HG02981 (cell line): ENCODE results near the gene ANKFY1.
"Not testable (repeated sequence)": the region's sequence is repeated elsewhere in the genome, so short reads cannot be mapped to it uniquely, and the experiment has no call there.

Source experiments
- ATAC-seq: cut with Tn5 transposase; IDR thresholded peaks from one replicate; pipeline ENCODE4 v1.9.1; 2021; ENCODE audit warnings: mild to moderate bottlenecking, moderate library complexity; ENCODE audit not compliant: unreplicated experiment

Gene ANKFY1

DNA sequence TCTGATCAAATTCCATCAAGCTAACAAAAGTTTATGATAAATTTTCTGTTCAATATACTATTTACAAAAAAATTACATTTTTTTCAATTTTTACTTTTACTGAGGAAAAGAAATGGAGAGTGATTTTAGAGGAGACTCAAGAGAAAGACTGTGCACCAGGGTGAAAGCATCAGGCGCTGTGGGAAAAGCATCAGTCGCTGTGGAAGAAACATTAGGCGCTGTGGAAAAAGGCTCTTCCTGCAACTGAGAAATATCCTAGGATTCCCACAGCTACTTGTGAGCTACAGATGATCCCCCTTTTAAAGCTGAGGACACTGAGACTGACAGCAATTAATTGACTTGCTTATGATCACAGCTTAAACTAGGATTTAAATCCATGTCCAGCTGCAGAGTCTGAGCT, 4.9 kb downstream of the ANKFY1 start:
- ATAC-seq = no peak

DNA sequence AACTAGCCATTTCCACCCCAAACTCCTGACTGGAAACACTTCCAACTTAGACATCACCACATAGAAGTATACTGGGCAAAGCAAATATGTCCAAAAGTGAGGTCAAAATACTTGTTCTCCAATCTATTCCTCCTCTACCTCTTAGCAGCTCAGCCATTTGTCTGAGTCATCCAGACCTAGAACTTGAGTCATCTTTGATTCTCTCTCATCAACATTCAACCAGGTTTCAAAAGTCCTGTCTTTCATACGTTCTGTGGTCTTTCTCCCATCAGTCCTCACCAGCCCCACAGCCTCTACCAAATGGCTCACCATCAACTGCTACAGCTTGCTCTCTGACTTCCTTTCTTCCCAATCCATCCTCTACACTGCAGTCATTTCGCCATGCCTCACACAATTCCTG, 6.8 kb downstream of the ANKFY1 start:
- no peak for ATAC-seq

DNA sequence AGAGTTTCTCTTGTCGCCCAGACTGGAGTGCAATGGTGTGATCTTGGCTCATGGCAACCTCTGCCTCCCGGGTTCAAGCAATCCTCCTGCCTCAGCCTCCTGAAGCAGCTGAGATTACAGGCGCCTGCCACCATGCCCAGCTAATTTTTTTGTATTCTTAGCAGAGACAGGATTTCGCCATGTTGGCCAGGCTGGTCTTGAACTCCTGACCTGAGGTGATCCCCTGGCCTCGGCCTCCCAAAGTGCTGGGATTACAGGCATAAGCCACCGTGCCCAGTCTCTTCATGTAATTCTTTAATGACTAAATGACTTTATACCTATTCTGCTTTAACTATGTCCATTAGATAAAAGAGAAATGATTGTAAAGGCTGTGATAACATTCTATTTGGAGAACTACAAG, 8.5 kb downstream of the ANKFY1 start:
- ATAC-seq = not testable (repeated sequence)

DNA sequence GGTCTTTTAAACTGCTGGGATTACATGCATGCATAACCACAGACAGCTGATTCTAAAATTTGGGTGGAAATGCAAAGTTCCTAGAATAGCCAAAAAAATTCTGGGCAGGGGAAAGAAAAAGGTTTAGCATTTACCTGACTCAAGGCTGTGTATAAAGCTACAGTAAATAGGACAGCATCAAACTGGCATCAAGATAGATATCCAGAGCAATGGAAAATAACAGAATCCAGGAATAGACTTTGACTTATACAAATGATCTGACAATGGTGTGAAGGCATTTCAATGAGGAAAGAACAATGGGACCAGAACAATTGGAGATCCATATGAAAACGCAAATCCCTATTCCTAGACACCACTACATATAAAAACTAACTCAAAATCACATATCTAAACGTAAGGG, 12.9 kb downstream of the ANKFY1 start:
- ATAC-seq = no peak

DNA sequence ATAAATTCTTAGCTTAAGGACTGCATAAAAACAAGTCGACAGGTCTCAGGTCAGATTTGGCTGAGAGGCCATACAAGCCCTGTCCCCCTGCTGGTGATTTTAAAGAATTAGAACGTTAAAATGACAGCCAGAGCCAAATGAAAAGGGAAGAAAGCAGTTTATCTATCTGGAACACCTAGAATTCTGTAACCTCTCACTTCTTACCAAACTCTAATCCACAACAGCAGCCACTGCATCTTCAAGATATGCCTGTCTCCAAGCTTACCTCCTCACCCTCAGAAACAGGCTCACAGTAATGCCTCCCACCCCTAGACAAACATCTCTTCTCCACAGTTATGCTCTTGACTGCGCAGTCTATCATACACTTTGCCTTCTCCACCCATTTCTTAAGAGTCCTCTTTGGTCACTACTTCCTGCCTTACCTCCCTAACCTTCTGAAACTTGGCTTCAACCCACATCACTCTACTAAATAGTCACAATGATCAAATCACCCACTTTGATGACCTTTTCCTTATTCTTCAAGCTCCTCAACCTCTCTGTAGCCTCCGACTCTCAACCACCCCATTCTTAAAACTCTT, 14.2 kb downstream of the ANKFY1 start:
- no peak for ATAC-seq

DNA sequence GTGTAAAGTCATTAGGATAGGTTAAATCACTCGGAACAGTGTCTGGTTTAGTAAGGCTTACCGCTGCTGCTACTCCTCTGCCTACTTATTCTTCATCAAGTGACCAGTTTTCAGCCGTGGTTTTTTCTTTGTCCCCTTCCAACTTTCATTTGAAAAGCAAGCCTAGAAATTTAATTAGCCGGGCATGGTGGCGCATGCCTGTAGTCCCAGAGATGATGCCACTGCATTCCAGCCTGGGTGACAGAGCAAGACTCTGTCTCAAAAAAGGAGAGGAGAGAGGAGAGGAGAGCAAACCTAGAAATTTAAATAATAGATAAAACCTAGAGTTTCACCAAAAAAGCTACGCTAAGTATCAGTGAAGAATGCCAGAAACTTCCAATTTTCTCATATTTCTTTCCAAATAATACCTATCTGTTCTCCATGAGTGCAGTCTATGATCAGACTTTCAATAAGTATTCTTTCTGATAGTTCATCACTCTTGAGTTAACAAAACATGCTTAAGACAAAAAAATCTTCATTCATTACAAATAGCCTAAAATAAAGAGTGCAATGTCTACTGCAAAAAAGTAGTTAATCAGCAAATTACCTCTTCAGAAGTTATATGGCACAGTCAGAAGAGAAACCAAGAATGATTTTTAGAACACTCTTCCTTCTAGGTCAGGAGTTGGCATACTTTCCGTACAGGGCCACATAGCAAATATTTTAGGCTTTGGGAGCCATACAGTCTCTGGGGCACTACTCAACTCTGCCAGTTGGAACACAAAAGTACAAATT, 15.1 kb downstream of the ANKFY1 start:
- no peak for ATAC-seq

DNA sequence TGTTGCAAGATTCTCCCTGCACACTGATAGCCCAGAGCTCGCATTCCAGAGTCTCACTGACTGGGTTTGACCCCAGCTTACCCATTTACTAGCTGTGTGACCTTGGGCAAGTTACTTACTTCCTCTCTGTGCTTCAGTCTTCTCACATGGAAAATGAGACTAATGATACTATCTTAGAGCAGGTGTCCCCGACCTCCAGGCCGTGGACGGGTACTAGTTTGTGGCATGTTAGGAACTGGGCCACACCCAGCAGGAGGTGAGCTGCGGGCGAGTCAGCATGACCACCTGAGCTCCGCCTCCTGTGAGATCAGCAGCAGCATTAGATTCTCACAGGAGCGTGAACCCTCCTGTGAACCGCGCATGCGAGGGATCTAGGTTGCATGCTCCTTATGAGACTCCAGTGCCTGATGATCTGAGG, 15.8 kb downstream of the ANKFY1 start:
- ATAC-seq = no peak

DNA sequence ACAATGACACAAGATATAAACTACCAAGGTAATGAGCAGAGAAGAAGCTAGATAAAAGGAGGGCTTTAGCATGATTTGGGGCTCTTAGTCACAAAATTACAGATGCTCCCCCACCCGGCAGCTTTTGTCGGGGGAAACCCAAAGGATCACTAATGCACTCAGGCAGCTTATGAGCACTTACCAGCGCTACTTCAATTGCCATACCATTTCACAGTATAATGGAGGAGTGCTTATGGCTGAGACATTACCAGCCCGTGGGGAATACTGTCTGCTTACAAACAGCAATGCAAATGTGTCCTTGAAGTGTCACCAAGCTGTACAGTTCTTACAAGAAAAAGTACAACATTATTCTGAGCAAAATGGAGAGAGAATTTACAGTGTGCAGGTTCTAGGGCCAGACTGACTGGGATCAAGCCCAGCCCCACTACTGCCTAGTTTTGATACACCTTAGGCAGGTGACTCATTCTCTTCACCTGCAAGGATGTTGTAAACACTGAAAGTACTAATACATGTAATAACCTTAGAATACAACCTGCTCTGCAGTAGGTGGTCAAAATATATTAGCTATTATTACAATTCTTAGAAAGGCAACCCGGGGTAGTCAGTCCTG, 16.3 kb downstream of the ANKFY1 start:
- no peak for ATAC-seq

DNA sequence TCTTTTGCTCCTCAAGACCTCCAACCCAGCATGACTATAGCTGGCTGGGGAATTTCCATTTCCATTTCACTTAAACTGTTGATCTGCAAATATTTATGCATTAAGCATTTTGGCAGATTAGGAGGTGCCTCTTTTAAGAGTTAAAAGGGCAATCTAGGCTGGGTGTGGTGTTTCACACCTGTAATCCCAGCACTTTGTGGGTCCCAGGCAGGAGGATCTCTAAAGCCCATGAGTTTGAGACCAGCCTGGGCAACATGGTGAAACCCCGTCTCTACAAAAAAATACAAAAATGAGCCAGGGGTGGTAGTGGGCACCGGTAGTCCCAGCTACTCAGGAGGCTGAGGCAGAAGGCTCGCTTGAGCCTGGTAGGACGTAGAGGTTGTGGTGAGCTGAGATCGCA, 17.1 kb downstream of the ANKFY1 start:
- no peak for ATAC-seq

DNA sequence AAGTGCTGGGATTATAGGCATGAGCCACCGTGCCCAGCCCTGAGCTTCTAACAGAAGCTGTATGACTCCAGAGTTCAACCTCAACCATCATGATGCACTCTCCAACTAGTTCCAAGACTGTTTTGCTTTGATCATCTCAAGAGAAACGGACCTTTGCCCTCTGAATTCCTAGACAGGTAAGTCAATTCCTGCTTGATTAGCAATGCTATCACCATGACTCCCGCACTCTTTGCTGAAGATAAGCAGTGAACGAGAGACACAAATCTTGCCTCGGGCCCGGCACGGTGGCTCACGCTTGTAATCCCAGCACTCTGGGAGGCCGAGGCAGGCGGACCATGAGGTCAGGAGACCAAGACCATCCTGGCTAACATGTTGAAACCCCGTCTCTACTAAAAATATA, 22.2 kb downstream of the ANKFY1 start:
- no peak for ATAC-seq

DNA sequence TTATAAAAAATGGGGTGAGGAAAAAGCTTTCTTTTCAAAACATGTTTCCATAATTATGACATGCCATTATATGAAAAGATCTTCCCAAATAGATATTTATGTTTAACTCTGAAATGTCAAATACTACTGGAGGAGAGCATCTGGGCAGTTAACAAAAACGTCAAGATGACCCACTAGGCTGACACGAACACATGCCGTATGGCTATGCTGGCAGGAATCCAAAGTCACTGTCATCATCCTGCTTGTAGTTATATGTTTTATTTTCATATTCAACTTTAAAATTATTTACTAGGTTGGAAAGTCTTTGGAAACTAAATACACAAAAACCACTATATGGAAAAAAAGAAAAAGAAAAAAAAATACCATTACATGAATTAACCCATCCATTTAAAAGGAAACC, 27.3 kb downstream of the ANKFY1 start:
- no peak for ATAC-seq

DNA sequence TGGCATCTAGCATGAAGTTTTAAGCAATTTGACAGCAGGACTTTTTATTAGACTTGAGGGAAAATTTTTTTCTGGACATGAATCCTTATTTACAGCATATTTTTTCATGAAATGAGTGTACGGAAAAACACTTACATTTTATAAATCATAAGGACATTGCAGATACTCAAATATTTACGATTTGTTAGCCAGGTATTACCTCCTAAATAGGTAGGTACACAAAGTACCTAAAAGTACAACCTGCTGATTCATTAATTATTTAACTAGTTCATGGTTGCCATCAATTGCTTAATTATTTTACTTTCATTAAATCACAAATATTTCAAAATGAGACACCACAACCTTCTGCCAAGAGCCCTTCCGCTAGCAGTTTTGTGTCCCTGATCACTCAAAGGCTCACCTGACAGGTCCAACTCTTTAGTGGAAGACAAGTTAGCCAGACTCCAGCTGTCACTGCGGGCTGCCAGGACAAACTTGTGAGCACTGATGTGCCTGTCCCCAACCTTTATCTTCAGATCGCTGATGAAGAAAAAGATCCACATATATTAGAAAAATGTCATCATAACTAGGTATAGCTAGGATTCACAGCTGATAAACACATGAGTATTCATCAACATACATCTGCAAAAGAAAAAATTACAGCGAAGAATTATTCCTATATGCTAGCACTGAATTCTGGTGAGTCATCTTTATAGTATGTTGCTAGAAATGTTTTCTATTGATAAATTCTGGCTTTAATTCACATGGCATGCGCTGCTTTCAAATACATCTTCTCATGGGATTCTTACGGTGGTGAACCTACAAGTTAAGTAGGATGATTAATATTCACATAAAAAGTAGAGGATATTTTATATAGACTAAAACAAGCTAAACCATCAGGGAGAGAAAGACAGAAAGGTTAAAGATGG, 28.2 kb downstream of the ANKFY1 start:
- no peak for ATAC-seq

DNA sequence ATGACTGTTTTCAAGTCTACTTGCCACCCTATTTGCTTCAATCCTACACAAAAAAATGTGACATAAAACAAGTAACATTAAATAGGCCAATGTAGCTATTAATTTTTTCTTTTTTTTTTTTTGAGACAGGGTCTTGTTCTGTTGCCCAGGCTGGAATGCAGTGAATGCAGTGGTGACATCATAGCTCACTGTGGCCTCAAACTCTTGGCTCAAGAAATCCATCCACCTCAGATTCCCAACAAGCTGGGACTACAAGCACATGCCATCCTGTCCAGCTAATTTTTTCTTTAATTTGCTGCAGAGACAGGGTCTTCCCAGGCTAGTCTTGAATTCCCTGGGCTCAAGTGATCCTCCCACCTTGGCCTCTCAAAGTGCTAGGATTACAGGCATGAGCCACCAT, 29.4 kb downstream of the ANKFY1 start:
- ATAC-seq = no peak

DNA sequence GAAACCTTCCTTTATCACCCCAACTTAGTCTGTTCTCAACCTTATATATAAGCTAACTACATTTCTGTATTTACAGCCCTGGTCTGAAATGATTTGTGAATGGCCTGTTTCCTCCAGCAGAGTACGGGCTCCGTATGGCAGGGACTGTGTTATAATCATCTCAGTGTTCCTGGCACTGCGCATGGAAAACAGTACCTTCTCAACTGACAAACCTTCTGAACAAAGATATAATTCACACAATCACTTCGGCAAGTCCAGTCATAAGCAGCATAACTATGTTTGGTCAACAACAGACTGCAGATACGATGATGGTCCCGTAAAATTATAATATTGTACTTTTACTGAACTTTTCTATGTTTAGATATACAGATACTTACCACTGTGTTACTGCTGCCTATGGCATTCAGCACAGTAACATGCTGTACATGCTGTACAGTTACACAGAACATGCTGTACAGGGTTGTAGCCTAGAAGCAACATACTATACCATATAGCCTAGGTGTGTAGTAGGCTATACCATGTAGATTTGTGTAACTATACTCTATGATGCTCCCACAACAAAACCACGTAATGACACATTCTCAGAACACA, 30.0 kb downstream of the ANKFY1 start:
- no peak for ATAC-seq

DNA sequence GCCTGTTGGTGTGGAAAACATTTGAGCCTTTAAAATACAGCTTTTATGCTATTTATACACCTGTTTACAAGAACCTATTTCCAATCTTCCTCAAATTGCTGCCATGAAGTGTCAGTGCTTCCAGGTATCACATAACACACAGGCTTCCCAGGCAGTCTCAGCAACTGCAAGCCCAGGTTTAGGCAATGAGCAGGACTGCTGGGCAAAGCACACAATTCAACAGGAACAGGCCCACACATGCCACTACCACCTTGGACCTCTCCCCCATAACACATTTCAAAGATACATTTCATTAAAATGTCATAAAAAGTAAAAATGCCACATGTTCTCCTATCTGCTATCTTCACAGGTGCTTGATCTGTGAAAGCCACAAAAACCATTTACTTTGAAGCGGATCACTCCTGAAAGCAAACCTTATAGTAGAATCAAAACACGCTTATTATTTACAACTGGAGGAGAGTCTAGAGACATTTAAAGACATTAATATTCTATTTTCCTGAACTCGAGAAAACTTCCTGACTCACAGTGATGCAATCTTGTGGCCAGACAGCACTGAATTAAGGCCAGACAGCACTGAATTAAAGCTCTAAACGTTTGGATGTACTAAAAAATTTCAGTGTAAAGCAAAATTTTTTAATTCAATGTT, 31.5 kb downstream of the ANKFY1 start:
- no peak for ATAC-seq

DNA sequence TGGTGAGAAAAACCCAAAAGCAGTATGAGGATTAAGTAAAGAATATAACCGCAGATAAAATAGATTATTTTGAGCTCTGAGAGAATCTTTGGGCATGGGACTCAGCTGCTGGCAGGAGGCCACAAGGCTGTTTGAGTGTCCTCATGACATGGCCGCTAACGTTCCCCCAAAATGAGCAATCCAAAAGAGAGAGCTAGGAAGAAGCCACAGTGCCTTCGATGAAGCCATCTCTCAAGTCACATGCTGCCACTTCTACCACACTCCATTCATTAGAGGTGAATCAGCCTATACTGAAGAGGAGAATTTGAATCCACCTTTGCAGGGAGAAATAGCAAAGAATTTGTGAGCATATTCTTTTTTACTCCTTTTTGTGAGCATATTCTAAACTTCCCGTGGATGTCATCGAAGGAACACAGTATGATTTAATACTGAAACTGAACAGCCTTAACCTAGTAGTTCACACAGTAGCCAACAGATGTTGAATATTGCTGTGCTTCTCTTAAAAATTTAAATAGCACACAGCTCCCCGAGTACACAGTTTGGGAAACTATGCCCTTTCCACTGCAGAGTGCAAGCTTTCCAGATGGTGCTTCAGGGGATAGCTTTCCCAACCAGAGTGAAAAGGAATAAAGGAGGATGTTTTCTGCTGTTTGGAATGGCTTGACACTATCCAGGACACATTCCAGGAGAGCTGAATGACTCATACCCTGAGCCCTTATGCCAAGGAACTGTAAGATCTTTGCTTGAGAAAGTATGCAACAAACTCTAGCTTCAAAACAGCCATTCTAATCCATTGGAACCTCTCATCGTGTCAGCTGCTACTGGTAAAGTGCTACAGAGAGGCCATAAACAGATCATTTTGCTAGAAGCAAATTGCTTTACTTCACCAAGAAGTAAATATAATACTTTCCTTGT, 33.9 kb downstream of the ANKFY1 start:
- ATAC-seq = no peak

DNA sequence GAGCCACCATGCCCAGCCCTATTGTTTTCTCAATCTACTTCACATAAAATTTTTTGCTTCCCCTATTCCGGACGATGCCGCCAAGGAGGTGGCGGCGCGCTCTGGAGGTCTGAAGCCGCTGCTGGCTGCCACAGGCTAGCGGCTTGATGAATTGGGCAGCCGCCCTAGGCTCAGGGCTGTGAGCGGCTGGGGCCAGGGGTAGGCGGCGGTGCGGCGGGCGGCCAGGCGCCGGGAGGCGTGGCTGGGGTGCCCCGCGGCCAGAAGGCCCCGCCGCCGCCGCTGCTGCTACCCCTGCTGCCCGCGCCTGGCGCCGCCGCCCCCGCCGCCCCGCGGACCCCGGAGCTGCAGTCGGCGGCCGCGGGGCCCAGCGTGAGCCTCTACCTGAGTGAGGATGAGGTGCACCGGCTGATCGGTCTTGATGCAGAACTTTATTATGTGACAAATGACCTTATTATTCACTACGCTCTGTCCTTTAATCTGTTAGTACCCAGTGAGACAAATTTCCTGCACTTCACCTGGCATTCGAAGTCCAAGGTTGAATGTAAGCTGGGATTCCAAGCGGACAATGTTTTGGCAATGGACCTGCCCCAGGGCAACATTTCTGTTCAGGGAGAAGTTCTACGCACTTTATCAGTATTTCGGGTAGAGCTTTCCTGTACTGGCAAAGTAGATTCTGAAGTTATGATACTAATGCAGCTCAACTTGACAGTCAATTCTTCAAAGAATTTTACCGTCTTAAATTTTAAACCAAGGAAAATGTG, 41.7 kb downstream of the ANKFY1 start:
- no peak for ATAC-seq

DNA sequence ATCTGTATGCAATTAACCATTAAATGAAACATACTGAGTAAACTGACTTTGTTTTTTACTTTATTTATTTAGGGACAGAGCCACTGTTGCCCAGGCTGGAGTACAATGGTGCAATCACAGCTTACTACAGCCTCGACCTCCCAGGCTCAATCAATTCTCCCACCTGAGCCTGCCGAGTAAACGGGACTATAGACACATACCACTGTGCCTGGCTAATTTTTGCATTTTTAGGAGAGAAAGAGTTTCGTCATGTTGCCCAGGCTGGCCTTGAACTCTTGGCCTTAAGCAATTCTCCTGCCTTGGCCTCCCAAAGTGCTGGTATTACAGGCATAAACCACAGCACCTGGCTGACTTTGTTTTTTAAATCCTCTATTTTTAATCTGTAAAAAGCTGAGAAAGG, 42.6 kb downstream of the ANKFY1 start:
- no peak for ATAC-seq

DNA sequence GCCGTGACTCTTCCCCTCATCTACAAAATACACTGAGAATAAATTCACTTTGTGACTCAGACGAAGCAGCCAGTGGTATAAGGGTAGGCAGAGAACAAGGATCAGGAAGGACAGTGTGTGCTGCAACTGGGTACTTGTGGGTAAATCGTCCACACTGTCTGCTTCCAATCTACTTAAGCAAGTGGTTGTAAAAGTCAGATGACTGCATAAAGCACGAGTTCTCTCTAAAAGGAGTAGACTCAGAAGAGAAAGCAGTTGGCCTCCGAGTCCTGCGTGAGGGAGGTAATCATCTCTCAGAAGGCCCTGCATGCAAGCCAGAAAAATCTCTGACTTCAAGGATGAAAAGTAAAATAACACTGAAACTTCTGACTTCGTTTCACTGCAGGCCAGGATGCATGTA, 43.1 kb downstream of the ANKFY1 start:
- no peak for ATAC-seq
